Measurements from ENCODE around the gene SUMO4.

DNA sequence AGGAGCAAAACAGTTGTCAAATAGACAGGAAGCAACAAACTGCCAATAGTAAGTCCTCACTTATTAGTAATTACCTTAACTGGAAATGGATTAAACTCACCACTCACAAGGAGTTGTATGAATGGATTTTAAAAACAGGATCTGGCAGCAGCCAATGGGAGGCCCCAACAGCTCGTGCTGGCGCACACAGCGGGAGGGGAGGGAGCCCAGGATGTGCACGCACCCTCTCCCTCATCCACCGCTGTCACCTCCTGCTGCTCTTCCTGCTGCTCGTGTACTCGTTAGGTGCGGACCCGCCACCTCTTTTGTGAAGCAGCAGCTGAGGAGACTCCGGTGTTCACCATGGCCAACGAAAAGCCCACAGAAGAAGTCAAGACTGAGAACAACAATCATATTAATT is at the start of gene SUMO4:
- TF ChIP-seq CTCF (conservative IDR thresholded peaks at IDR 0.05; ENCODE audit: low read depth, low read length) = no peak
- TF ChIP-seq EZH2 (IDR thresholded peaks at IDR 0.05; ENCODE audit: borderline replicate concordance, low read depth, low read length, poor library complexity, severe bottlenecking) = no peak

Measured in A673 (cell line).